NCI-H748 (cell line): ENCODE measurements around the gene RABGAP1L.

Source experiments
- DNase-seq: peaks from one replicate; lab custom pipeline; 2025; ENCODE audit not compliant: unreplicated experiment; lab: John Stamatoyannopoulos, UW

Gene RABGAP1L

DNA sequence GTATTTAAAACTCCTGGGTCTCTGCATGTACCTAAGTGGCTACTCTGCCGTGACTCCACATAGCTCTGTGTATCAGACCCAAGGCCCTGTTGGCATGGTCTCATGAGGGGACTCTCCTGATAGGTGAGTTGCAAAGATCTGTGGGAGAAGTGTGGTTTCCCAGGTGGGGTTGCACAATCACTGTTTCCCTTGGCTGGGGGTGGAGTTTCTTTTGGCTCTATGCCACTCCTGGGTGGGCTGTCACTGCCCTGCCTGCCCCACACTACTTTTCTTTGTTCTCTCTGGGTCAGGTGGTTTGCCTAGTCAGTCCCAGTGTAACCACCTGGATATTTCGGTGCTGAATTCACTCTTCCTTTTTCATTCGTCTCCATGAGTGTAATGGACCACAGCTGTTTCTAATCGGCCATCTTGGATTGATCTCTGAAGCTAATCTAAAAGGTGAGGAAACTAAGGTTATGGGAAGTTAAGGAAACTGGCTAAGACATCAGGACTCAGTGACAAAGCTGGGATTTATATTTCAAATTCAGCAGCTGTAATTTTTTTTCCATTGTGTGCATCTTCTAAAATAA, 743.3 kb downstream of the RABGAP1L start:
- DNase-seq, result no peak

DNA sequence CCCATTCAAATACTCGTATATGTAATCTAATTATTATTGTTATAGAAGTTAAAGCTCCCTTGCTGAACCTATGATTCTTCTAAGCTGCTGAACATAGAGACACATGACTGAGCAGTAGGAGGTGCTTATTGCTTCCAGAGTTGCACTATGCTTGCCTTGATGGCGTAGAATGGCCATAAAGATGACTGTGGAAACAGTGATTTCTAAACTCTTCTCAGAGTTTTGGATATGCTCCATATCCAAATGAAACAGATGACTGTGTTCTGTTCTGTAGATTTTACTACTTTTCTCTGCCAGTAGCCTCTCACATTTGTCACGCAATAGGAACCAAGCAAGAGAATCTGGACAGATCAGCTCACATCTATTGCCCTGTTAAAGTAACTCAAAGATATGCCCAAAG, 752.3 kb downstream of the RABGAP1L start:
- DNase-seq, result no peak

DNA sequence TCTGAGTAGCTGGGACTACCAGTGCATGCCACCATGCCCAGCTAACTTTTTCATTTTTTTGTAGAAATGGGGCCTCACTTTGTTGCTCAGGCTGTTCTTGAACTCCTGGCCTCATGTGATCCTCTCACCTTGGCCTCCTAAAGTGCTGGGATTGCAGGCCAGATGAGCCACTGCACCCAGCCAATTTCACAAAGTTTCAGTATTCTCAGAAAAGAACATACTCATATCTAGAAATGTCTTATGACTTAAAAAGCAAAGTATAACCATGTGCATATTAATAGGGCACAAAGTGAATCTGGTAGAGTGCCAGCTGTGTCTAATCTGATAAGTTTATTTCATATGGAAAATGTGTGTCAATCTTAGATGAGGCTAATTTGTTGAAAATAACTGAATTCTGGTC, 752.9 kb downstream of the RABGAP1L start:
- no peak for DNase-seq

DNA sequence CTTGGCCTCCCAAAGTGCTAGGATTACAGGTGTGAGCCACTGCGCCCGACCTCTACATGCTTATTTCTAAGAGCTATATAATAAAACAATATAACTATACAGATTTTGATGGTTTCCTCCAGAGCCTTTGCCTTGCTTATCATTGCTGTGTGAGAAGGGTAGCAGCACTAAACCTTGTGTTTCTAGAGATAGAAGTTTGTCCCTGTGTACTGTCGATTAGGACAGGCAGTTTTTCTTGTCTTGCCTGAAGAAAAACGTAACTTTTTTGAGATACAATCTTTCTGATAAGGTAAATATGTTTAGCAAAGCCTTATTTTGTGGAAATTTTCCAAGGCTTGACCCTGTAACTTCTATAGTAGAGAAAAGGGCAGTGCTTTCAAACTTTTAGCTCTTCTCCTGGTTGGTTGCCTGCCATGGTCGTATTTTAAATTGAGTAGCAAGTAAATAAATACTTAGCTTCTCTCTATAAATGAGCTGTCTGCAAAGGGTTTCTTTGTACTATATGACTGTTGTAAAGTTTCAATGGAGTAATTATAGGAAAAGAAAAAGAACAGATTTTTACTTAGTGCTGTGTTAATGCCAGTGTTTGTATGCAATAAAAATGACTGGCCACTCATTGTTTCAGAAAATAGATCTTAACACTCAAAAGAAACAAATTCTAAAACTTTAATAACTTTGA, 754.0 kb downstream of the RABGAP1L start:
- no peak for DNase-seq

DNA sequence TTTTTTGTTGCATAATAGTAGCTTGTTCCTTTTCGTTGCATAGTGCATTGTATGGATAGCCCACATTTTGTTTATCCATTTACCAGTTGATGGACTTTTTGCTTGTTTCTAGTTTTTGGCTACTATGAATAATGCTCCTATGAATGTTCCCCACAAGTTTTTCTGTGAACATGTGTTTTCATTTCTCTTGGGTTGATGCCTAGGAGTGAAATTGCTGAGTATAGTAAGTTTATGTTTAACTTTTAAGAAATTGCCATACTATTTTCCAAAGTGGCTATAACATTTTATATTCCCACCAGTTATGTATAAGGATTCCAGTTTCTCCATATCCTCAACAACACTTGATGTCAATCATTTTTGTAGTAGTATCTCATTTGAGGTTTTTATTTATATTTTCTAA, 755.7 kb downstream of the RABGAP1L start:
- DNase-seq, result no peak

DNA sequence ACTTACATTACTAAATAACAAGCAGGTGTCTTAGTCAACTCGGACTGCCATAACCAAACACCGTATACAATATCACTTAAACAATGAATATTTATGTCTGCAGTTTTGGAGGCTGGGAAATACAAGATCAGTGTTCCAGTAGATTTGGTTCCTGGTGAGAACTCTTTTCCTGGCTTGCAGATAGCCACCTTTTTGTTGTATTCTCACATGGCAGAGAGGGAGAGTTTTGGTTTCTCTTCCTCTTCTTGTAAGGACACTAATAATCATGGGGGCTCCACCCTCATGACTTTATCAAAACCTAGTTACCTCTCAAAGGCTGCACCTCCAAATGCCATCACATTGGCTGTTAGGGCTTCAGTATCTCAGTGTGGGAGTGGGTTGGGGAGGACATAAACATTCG, 757.5 kb downstream of the RABGAP1L start:
- DNase-seq, result no peak

DNA sequence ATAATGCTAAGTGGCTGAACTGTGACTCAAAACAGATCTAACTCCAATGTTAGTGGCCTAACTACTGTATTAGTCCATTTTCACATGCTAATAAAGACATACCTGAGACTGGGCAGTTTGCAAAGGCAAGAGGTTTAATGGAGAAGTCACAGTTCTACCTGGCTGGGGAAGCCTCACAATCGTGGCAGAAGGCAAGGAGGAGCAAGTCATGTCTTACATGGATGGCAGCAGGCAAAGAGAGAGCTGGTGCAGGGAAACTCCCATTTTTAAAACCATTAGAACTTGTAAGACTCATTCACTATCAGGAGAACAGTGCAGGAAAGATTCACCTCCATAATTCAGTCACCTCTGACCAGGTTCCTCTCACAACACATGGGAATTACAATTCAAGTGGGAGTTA, 760.8 kb downstream of the RABGAP1L start:
- no peak for DNase-seq

DNA sequence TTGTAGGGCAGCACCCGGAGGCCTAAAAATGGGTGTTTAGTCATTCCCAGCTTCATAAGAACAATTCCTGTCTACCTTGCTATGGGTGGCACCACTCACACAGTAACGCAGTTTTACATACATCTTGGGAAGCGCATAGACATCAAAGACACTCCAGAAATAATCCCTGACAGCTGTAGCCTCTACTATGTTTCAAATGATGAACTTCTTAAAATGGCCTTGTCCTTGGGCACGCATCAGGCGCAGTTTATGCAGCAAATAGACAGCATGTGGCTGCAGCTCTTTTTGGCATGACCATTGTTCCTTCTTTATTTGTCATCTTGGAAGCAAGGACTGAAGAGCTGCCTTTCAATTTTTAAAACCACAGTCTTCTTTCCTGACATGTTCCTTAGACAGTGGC, 762.8 kb downstream of the RABGAP1L start:
- no peak for DNase-seq

DNA sequence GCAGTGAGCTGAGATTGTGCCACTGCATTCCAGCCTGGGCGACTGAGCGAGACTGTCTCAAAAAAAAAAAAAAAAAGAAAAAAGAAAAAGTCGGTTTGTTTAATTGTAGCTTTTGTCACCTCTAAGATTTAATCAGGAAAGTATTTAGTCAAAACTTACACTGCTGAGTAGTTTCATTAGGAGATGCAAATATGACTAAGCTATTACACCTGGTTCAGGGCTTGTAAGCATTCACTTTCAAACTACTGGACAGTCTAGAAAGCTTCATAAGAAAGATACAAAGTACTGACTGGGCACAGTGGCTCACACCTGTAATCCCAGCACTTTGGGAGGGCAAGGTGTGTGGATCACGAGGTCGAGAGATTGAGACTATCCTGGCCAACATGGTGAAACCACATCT, 764.5 kb downstream of the RABGAP1L start:
- no peak for DNase-seq

DNA sequence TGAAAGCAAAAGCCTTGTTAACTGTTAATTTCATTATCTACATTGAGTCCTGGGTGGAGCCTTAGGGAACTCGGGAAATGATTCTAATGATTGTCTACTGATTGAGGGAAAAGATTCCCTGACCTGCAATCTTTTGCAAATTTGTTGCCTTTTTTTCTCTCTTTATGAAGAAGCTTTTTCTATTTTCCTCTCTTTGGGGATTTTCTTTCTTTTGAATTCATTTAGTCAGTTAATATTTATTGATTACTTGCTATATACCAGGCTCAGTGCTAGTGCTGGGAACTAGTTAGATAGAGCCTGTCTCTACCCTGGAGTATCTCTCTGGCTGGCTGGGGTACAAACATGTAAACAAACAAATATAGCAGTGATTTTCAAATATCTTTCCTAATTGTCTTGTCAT, 769.2 kb downstream of the RABGAP1L start:
- no peak for DNase-seq

DNA sequence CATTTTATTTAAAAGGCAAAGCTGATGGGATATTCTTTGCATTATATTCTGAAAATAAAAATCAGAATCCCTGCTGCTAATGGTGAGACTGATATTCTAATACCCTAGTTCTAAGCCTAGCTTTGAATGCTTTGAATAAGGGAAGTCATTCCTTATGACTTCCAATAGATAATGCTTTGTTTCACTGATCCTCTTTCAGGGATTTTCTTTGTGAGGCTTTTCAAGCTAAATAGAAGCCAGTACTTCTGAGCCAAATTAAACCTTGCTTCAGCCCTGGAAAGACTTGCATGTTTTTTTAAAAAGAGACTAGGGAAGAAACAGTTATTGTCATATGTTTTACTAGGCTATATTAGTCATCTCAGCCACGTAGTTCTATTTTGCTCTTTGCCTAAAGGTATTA, 771.9 kb downstream of the RABGAP1L start:
- DNase-seq, result no peak

DNA sequence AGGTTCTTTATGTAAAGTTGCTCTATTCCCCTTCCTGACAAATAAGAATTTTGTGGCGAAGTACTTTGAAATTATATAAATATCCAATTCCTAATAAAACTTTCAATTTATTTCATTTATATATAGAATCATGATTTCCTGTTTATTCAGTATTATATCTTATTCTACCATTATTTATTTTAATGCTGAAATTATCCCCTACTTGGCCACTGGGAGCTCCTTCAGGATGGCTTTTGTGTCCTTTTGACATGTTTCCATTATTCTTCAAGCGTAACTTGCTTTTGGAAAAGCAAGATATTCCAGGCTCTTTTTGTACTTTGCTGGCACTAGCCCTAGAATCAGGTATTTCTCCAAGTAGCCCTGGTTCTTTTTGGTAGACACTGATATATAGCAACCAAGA, 773.3 kb downstream of the RABGAP1L start:
- no peak for DNase-seq

DNA sequence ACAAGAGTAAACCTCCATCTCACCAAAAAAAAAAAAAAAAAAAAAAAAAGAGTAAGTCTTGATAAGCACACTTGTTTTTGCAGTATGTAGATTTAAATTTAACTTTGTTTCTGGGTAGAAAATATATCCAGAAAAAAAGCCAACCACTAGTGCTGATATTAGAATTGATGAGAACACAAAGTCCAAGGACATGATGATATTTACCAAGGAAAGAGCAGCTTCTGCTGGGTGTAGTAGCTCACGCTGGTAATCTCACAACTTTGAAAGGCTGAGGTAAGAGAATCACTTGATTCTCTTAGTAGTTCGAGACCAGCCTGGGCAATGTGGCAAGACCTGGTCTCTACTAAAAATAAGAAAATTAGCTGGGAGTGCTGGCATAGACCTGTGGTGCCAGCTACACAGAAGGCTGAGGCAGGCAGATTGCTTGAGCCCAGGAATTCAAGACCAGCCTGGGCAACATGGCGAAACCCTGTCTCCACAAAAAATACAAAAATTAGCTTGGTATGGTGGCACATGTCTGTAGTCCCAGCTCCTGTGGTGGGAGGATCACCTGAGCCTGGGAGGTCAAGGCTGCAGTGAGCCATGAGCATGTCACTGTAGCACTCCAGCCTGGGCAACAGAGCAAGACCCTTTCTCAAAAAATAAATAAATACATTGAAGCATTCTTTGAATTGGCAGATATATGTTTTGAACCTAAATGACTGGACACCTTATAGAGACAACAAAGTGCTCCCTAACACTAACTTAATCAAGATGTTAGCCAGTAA, 776.8 kb downstream of the RABGAP1L start:
- no peak for DNase-seq

DNA sequence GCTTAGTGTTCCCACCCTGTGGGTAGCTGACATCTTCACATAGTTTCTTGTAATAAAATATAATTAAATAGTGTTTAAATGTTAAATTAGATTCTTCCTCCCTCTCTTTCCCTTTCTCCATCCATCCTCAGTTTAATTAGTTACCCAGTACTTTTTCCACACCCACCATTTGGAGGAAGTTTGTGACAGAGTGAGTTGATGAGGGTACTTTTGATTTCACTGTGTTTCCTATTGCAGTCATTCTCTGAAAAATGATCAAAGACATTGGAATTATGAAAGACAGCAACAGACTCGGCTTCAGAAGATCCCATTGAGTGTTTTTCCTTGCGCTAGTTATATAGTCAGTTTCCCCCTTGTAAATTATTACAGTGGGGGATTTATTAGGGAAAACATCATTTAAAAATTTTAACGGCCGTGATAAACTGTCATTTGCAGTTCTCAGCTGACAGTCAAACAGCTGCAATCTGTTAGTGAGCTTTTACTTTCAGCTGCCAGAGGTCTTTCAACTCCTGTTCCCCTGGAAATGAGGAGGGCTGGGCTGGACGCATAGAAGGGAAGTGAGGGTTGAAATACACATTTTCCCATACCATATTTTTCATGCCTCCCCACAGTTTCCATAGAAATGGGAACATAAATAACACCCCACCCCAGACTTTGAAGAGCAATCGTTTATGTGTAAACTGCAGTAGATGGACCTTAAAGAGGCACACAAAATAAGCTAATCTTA, 779.1 kb downstream of the RABGAP1L start:
- DNase-seq, result no peak

DNA sequence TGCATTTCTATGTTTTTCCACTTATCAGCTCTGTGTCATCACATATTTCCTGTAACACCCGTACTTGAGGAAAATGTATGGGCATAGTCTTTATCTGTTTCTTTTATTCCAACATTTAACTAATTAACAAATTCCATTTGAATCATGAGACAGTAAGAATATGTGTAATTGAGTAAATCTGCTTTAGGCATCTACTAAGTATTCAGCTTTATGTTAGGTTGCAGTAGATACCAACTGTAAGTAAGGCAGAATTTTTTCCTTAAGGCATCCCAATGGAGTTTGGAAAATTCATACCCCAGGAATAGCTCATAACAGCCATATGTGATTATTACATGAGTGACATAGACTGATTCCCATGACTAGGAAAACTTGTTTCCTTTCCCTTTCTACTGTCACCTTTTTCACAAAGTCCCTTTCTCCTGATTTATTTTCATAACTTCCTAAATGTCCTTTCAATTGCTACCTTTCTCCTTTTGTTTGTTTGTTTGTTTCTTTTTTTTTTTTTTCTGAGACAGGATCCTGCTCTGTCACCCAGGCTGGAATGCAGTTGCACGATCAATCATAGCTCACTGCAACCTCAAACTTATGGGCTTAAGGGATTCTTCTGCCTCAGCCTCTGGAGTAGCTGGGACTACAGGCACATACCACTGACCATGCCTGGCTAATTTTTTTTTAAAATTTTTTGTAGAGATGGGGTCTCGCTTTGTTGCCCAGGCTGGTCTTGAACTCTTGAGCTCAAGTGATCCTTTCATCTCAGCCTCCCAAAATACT, 780.6 kb downstream of the RABGAP1L start:
- no peak for DNase-seq

DNA sequence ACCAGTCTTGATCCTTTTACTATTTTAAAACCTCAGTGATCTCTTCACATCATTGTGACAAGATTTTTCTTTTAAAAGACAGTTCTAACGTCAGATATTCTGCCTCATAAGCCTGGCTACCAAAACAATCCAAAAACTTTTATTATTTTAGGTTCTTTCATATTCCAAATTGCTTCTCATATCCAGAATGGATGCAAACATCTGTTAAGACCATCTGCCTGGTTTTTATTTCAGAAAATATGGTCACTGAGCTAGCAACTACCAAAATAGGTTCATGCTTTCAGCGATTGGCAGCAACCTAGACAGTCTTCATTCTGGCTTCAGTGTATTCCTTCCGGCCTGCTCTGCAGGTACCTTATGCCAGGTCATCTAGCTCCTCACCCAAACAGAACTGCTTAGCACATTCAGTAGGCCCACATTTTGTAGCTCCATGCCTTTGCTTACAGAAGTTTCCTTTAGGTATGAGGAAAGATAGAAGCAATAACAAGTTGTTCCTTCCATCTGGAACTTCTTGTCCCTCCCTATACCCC, 781.4 kb downstream of the RABGAP1L start:
- no peak for DNase-seq

DNA sequence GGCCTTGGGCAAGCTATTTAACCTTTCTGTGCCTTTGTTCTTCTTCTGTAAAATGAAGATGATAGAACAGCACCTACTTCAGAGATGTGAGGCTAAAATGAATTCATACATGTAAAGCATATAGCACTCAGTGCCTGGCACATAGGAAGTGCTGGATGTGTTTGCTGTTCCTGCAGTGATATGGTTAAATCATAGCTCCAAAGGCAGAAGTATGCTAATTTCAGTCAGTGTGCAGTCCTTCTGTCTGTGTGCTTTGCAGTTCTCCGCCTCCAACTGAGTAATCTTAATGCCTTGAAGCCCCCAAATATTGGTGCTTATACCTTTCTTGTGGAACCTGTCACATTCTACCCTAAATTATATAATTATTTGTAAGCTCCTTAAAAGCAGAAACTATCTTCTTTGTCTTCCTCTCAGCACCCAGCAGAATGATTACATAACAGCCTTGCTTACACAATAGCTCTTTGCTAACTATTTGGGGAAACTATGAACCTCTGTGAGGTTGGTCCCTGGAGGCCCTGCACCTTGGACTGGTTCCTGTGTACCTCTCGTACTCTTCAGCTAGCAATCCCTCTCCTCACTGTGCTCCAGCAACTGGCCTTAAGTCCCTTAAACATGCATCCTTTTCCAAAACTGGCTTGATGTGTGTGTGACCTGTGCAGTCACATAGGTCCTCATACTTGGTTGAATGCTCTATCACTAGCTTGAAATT, 783.4 kb downstream of the RABGAP1L start:
- no peak for DNase-seq

DNA sequence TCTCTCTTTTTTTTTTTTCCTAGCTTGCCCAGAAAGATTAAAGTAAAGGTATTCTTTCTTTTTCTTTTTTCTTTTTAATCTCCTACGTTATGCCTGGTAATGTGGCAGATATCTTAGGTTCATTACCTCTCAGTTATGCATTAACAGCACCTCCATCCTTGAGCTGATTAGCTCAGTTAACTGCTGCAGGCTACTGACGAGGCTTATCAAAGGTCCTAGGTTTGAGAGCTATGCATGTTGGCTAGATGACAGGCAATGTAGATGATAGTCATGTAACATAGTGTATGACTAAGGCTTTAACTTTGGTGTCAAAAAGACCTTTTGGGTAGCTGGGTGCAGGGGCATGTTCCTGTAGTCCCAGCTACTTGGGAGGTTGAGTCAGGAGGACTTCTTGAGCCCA, 786.7 kb downstream of the RABGAP1L start:
- no peak for DNase-seq

DNA sequence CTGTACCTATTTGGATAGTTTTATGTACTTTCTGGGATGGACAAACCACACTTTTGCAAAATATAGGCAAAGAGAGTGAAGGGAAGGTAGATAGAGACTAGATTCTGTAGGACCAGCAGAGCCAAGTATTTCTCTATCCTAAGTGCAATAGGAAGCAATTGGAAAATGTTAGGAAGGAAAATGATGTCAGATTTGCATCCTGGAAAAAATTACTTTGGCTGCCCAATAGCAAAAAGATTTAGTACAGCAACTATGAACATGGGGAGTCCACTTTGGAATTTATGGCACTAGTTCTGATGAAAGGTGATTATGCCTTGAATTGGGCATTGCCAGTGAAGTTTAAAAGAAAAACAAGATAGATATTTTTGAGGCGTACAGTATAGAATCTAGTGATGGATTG, 789.7 kb downstream of the RABGAP1L start:
- DNase-seq, result no peak

DNA sequence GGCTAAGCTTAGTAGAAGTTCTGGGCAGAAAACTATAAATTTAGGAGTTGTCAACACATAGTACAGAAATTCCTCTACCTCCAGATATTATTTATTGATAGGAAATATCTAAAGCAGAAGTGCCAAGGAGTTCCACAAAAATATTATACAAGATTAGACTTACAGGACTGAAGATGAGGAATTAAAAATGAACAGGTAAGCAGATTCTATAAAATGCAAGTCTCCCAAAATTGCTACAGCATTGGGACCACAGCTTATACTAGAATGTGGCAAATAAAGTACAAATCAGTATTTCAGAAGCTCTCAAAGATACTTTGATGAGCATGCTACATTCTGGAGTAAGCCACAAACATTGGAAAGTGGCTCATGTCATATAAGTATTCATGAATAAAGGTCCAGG, 790.3 kb downstream of the RABGAP1L start:
- no peak for DNase-seq
